ENCODE measurements around the gene H3-3A. TPM values are rescaled to one million over a fixed set of nuclear protein-coding genes. Genes with fewer than 3 reads are reported as not detected.

Gene H3-3A
- polyA plus RNA-seq, 1 donor from 2014 or later: 2,124 TPM

GRCh38 chr1:226051365-226051764 lies 11.2 kb upstream of the H3-3A start:
- no peaks in the 10 kb centered on the region for H3K27me3 ChIP-seq (ENCODE audit: insufficient read depth, low read depth, low read length)
- no peaks in the 10 kb centered on the region for H3K79me2 ChIP-seq (replicated peaks; ENCODE audit: insufficient read depth, low read length)
- no peaks in the 10 kb centered on the region for H3K9me3 ChIP-seq (ENCODE audit: low read length)
- no peak overlapping the region for H3K4me2 ChIP-seq (ENCODE audit: low read length)
- no peak overlapping the region for H2AFZ ChIP-seq (ENCODE audit: low read depth, low read length)
- H3K36me3 ChIP-seq (ENCODE audit: insufficient read depth, low read length): no peaks in the 10 kb centered on the region
- no peak overlapping the region for H3K9ac ChIP-seq (ENCODE audit: low read length)
- no peaks in the 10 kb centered on the region for H3F3A ChIP-seq (ENCODE audit: insufficient read depth, low read length, poor library complexity, severe bottlenecking)
- no peak overlapping the region for H3K27ac ChIP-seq (ENCODE audit: low read length)
- H3K4me3 ChIP-seq (ENCODE audit: low read length): no peak overlapping the region
- TF ChIP-seq EP300 (conservative IDR thresholded peaks at IDR 0.05; ENCODE audit: poor library complexity, severe bottlenecking) (no peak), MXI1 (conservative IDR thresholded peaks at IDR 0.05; ENCODE audit: poor library complexity, severe bottlenecking) (no peak), CTCF (IDR thresholded peaks at IDR 0.05; ENCODE audit: poor library complexity, severe bottlenecking) (no peak), REST (IDR thresholded peaks at IDR 0.05; ENCODE audit: borderline replicate concordance) (no peak), RAD21 (conservative IDR thresholded peaks at IDR 0.05) (no peak), SMC3 (conservative IDR thresholded peaks at IDR 0.05; ENCODE audit: poor library complexity) (no peak), EZH2 (IDR thresholded peaks at IDR 0.05; ENCODE audit: borderline replicate concordance, insufficient read depth, low read length, poor library complexity, severe bottlenecking) (no peak), TAF1 (IDR thresholded peaks at IDR 0.05; ENCODE audit: low read depth) (no peak), POLR2AphosphoS5 (IDR thresholded peaks at IDR 0.05) (no peak)
- H3K9me2 ChIP-seq (ENCODE audit: insufficient read depth, low read length): no peaks in the 10 kb centered on the region
- H4K20me1 ChIP-seq (ENCODE audit: insufficient read depth): no peaks in the 10 kb centered on the region

- Histone ChIP-seq H3K27me3 (ENCODE audit: insufficient read depth, low read depth, low read length) (no peaks in the 10 kb centered on the region), H3K4me2 (ENCODE audit: low read length) (no peak overlapping the region), H3K36me3 (ENCODE audit: insufficient read depth, low read length) (no peaks in the 10 kb centered on the region), H3K79me2 (replicated peaks; ENCODE audit: insufficient read depth, low read length) (no peaks in the 10 kb centered on the region), H3K27ac (ENCODE audit: low read length) (no peak overlapping the region), H2AFZ (ENCODE audit: low read depth, low read length) (no peak overlapping the region), H3K4me3 (ENCODE audit: low read length) (no peak overlapping the region), H4K20me1 (ENCODE audit: insufficient read depth) (no peaks in the 10 kb centered on the region), H3K9me2 (ENCODE audit: insufficient read depth, low read length) (no peaks in the 10 kb centered on the region), H3K9ac (ENCODE audit: low read length) (no peak overlapping the region), H3K9me3 (ENCODE audit: low read length) (no peaks in the 10 kb centered on the region), H3F3A (ENCODE audit: insufficient read depth, low read length, poor library complexity, severe bottlenecking) (no peaks in the 10 kb centered on the region)
- no peak for TF ChIP-seq REST (IDR thresholded peaks at IDR 0.05; ENCODE audit: borderline replicate concordance)
- no peak for TF ChIP-seq EP300 (conservative IDR thresholded peaks at IDR 0.05; ENCODE audit: poor library complexity, severe bottlenecking)
- no peak for TF ChIP-seq SMC3 (conservative IDR thresholded peaks at IDR 0.05; ENCODE audit: poor library complexity)
- no peak for TF ChIP-seq EZH2 (IDR thresholded peaks at IDR 0.05; ENCODE audit: borderline replicate concordance, insufficient read depth, low read length, poor library complexity, severe bottlenecking)
- TF ChIP-seq CTCF (IDR thresholded peaks at IDR 0.05; ENCODE audit: poor library complexity, severe bottlenecking): no peak
- no peak for TF ChIP-seq RAD21 (conservative IDR thresholded peaks at IDR 0.05)
- TF ChIP-seq TAF1 (IDR thresholded peaks at IDR 0.05; ENCODE audit: low read depth): no peak
- no peak for TF ChIP-seq POLR2AphosphoS5 (IDR thresholded peaks at IDR 0.05)
- no peak for TF ChIP-seq MXI1 (conservative IDR thresholded peaks at IDR 0.05; ENCODE audit: poor library complexity, severe bottlenecking)
These were observed 10.5 kb upstream of the H3-3A start for GRCh38 chr1:226052061-226052460.

Data from neural cell (in vitro differentiated cells).